HG03175 (cell line): ENCODE measurements around the gene CALR.
"Not testable (repeated sequence)": the region's sequence is repeated elsewhere in the genome, so short reads cannot be mapped to it uniquely, and the experiment has no call there.

Experiments used
- ATAC-seq: cut with Tn5 transposase; IDR thresholded peaks from one replicate; pipeline ENCODE4 v1.9.1; 2021; ENCODE audit warnings: mild to moderate bottlenecking, moderate library complexity; ENCODE audit not compliant: unreplicated experiment

Gene CALR

GRCh38 chr19:12933287-12934072 is 4.9 kb upstream of the CALR start, which contains the start of gene FARSA:
FARSA (minus strand) TSS chr19:12933711; CDS start chr19:12933696, 15 bp downstream.
- ATAC-seq: peak; percentile 40

- no peak for ATAC-seq
These were observed 3.3 kb upstream of the CALR start for GRCh38 chr19:12935071-12935470.

- no peak for ATAC-seq
These were observed 1.8 kb upstream of the CALR start for GRCh38 chr19:12936582-12936981.

- no peak for ATAC-seq
These were observed 1.1 kb upstream of the CALR start for GRCh38 chr19:12937093-12937926.

GRCh38 chr19:12938779-12939601 is 581 bp downstream of the CALR start:
- peak; percentile 2 for ATAC-seq

GRCh38 chr19:12939975-12940423 is 1.6 kb downstream of the CALR start:
- no peak for ATAC-seq

- no peak for ATAC-seq
These were observed 2.5 kb downstream of the CALR start for GRCh38 chr19:12940897-12941296.

GRCh38 chr19:12943437-12944044 is 5.1 kb downstream of the CALR start:
- no peak for ATAC-seq

- no peak for ATAC-seq
These were observed 5.8 kb downstream of the CALR start for GRCh38 chr19:12944104-12944674.

- ATAC-seq: peak; percentile 83
These were observed 7.2 kb downstream of the CALR start, which contains the start of gene RAD23A for GRCh38 chr19:12945479-12946091. RAD23A (plus strand) TSS chr19:12945862; CDS start chr19:12945949, 87 bp downstream.

GRCh38 chr19:12946092-12946721 is 7.8 kb downstream of the CALR start:
- peak; percentile 41 for ATAC-seq

GRCh38 chr19:12946731-12947496 is 8.5 kb downstream of the CALR start:
- ATAC-seq: no peak

GRCh38 chr19:12947702-12948611 is 9.5 kb downstream of the CALR start:
- ATAC-seq: no peak

GRCh38 chr19:12948612-12949362 is 10.4 kb downstream of the CALR start:
- ATAC-seq: no peak

GRCh38 chr19:12949363-12950283 is 11.2 kb downstream of the CALR start:
- ATAC-seq: no peak

GRCh38 chr19:12952050-12952449 is 13.6 kb downstream of the CALR start:
- ATAC-seq: not testable (repeated sequence)
